ENCODE data around the gene SLC1A5.
A peak's percentile ranks its signal among the peaks of the same experiment; 100 is the strongest.
"Not testable (repeated sequence)": the region's sequence is repeated elsewhere in the genome, so short reads cannot be mapped to it uniquely, and the experiment has no call there.

SLC1A5 gene

GRCh38 chr19:46798713-46799112, 10.3 kb upstream of the SLC1A5 start:
- no peak for DNase-seq (ENCODE audit: low read depth)

DNA sequence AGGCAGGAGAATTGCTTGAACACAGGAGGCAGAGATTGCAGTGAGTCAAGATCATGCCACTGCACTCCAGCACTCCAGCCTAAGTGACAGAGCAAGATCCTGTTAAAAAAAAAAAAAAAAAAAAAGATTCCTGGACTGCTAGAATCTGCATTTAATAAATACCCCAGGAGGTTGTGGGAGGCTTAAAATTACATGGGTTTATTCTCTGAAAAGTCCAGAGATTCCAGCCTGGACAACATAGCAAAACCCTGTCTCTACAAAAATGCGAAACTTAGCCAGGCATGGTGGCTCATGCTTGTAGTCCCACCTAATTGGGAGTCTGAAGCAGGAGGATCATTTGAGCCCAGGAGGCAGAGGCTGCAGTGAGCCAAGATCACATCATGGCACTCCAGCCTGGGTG, 9.5 kb upstream of the SLC1A5 start:
- no peak for DNase-seq (ENCODE audit: low read depth)

DNA sequence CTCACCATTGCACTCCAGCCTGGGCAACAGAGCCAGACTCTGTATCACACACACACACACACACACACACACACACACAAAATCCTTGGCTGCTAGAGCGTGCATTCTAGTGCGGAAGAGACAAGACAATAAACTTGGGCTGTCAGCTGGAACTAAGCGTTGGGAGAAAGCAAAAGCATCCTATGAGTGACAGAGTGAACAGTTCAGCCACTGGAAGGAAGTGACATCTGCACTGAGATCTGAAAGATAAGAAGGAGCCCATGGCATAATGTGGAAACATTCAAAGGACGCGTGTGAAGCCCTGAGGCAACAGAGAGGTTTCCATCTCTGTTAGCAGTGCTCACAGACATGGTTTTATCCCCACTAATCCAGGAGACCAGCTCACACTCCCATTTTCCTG, 3.5 kb upstream of the SLC1A5 start:
- no peak for DNase-seq (ENCODE audit: low read depth)

DNA sequence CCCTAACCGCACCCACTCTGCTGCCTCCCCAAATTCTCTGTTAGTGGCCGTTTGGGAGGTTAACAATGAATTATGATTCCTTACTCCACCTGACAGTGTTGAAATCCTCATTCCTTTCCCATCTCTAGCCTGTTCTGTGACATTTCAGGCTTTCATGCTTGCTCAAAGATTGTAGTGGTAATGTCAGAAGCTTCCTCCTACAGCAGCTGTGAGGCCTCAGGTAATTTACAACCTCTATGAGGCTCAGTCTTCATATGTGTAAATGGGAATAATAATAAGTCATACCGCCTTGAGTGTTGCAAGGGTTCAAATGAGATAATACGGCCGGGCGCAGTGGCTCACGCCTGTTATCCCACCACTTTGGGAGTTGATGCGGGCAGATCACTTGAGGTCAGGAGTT, 977 bp upstream of the SLC1A5 start:
- no peak for DNase-seq (ENCODE audit: low read depth)

DNA sequence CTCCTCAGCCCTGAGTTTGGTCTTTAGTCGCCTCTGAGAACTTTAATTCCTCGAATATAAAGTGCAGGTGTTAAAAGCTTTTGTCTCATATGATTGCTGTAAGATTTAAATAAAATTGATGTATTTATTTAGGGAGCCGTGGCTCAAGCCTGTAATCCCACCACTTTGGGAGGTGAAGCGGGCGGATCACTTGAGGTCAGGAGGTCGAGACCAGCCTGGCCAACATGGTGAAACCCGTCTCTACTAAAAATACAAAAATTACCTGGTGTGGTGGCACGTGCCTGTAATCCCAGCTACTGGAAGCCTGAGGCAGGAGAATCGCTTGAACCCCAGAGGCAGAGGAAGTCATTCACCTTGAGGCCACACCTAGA, 559 bp upstream of the SLC1A5 start:
- DNase-seq (ENCODE audit: low read depth) = no peak

DNA sequence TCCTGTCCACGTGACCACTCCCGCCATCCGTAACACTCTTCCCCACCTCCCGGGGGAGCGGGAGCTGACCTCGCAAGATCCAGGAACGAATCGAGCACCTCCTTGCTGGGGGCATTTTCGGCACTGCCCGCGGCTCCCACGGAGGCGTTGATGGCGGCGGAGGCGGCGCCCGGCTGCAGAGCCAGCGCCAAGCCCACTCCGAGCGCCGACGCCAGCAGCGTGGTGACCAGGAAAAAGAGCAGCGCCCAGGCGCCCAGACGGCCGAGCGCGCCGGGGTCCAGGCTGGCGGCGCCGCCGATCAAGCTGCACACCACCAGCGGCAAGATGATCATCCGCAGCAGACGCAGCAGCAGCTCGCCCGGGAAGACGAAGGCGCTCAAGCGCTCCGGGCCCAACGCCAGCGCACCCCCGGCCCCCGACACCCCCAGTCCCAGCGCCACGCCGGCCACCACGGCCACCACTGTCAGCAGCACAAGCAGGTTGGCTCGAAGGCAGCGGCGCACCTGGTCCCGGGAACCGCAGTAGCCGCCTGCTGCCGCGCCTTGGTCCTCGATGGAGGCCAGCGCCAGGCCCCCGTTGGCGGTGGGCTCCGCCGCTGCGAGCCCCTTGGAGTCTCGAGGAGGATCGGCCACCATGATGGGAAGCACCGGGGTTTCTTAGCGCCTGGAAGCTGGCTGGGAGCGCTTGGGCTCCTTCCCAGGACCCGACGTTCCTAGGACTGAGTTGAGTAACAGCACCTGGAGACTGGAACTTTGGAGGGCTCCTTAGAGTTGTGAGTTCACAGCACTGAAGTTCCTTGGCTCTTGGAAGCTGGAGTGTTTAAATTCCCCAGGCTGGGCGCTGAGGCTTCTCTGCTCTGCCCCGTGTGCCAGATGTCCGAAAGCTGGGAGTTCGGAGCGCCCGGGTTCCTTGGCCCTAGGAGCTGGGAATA, 798 bp downstream of the SLC1A5 start:
- DNase-seq (ENCODE audit: low read depth) = no peak

DNA sequence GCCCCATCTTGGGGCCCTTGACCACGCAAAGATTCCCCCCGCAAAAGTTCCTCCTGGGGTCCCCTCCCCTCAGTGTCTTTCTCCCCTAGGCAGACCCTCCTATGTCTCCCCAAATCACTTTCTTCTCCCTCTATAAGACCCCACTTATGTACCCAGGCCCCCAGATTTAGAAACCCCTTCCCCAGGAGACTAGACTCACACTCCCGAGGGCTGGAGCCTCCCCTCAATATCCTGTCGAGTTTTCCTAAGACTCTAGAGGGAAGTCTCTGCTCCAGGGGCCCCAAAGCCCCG, 1.4 kb downstream of the SLC1A5 start:
- DNase-seq (ENCODE audit: low read depth) = no peak

DNA sequence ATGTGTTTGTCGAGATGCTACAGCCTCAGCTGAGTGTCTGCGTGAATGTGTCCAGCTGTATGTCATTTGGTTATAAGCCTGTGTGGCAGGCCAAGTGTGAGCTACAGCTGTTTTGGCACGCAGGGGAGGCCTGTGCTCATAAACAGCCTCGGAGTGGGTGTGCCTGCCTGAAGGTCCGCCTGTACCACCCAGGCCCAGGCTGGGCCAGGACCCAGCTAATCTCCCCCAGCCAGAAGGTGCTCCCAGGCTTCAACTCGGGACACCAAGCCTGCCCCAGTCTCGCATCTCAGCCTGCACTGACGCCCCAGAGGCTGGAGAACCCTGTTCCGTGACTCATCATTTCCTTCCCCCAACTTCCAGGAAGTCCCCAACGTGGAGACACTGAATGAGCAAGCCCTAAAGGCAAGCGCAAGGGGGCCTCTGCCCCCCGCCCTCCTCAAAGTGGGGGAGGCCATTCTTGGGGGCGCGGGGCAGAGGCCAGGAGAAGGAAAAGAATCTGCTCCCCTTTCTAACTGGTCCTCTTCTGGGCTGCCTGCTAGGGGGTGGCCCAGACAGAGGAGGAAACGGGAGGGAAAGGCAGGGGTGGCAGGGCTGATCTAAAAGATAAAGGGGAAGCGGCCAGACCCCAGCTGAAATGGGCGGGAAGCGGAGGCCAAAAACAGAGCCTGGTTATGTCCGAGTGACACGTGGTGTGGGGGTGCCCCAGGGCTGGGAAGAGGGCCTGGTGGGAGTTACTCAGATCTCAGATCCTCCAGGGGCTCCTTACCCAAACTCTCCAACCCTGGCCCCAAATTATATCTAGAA, 2.0 kb downstream of the SLC1A5 start:
- DNase-seq (ENCODE audit: low read depth) = peak; percentile 75

- DNase-seq (ENCODE audit: low read depth) = no peak
Measured at GRCh38 chr19:46785980-46786235, 2.5 kb downstream of the SLC1A5 start.

DNA sequence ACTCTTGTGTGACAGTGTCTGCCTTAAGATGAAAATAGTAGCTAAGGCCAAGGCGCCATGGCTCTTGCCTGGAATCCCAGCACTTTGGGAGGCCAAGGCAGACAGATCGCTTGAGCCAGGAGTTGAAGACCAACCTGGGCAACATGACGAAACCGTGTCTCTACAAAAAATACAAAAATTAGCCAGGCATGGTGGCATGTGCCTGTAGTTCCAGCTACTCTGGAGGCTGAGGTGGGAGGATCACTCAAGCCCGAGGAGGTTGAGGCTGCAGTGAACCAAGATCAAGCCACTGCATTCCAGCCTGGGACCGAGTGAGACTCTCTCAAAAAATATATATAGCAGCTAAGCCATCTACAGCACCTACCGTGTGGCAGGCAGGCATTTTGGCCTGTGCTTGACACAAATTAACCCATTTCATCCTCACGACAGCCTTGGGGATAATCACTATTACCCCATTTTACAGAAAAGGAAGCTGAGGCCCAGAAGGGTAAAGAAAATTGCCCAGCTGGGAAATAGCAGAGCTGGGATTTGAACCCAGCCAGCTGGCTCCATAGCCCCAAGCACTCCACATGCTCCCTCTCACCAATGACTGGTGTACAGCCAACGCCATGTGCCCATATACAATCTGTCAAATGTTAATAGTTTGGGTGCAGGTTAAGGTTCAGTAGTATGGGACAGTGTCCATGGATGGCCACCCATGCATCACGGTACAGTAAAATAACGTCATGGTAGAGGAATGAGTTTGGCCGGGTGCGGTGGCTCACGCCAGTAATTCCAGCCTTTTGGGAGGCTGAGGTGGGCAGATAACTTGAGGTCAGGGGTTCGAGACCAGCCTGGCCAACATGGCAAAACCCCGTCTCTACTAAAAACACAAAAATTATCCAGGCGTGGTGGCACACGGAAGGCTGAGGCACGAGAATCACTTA, 3.1 kb downstream of the SLC1A5 start:
- no peak for DNase-seq (ENCODE audit: low read depth)

GRCh38 chr19:46784262-46785053, 3.9 kb downstream of the SLC1A5 start:
- peak; percentile 62 for DNase-seq (ENCODE audit: low read depth)

- DNase-seq (ENCODE audit: low read depth) = no peak
Measured at GRCh38 chr19:46783670-46784069, 4.7 kb downstream of the SLC1A5 start.

- DNase-seq (ENCODE audit: low read depth) = no peak
Measured at GRCh38 chr19:46782355-46783019, 5.9 kb downstream of the SLC1A5 start.

DNA sequence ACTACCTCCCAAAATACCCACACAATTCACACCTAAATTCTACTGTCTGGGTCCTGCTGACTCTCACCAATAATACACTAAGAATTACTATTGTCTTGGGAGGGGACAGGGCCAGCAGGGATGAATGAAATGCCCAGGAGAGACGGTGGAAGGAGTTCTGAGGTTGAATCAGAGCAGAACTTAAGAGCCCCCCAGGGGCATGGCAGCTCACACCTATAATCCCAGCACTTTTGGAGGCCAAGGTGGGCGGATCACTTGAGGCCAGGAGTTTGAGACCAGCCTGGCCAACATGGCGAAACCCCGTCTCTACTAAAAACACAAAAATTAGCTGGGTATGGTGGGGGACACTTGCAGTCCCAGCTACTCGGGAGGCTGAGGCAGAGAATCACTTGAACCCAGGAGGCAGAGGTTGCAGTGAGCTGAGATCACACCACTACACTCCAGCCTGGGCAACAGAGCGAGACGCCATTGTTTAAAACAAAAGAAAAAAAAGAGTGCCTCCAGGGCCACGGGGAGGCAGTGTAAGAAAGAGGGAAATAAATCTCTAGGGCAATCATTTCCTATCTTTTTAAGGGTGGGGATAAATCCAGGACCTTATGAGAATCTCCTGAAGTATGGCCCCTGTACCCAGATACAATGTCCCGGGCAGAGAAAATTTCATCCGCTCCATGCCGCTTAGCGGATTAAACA, 10.3 kb downstream of the SLC1A5 start:
- DNase-seq (ENCODE audit: low read depth) = not testable (repeated sequence)

DNA sequence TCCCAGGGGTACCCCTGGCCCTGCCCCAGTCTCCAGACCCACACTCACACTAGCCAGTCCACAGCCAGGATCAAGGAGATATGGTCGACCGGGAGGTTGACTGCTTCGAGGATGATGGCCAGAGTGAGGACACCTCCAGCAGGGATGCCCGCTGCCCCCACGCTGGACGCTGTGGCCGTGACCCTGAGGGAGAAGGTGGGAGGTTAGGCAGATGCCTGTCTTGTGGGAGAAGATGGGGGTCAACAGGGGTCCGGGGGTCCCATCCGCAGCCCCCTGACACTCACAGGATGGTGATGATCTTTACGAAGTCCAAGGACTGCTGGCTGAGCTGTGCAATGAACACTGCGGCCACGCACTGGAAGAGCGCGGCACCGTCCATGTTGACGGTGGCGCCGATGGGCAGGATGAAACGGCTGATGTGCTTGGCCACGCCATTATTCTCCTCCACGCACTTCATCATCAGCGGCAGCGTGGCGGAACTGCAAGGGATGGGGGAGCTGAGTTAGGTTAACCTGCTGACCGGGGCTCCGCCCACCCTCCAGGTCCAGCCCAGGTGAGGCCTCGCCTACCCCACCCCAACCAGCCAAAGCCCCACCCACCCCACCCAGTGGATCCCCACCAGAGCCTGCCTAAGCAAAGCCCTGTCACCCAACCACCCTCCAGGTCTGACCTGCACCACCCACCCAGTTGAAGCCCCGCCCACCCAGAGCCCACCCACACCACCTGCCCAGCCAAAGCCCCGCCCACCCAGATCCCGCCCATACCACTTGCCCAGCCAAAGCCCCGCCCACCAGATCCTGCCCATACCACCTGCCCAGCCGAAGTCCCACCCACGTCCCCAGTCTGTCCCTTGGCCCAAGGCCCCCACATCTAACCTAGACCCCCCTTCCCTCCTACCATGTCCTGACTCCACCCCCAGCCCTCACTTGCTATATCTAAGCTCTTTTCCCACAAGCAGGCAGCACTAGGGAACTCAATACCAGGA, 11.2 kb downstream of the SLC1A5 start:
- DNase-seq (ENCODE audit: low read depth) = no peak

- DNase-seq (ENCODE audit: low read depth) = no peak
Measured at GRCh38 chr19:46775642-46776258, 12.6 kb downstream of the SLC1A5 start.

- DNase-seq (ENCODE audit: low read depth) = no peak
Measured at GRCh38 chr19:46773018-46773399, 15.4 kb downstream of the SLC1A5 start.

DNA sequence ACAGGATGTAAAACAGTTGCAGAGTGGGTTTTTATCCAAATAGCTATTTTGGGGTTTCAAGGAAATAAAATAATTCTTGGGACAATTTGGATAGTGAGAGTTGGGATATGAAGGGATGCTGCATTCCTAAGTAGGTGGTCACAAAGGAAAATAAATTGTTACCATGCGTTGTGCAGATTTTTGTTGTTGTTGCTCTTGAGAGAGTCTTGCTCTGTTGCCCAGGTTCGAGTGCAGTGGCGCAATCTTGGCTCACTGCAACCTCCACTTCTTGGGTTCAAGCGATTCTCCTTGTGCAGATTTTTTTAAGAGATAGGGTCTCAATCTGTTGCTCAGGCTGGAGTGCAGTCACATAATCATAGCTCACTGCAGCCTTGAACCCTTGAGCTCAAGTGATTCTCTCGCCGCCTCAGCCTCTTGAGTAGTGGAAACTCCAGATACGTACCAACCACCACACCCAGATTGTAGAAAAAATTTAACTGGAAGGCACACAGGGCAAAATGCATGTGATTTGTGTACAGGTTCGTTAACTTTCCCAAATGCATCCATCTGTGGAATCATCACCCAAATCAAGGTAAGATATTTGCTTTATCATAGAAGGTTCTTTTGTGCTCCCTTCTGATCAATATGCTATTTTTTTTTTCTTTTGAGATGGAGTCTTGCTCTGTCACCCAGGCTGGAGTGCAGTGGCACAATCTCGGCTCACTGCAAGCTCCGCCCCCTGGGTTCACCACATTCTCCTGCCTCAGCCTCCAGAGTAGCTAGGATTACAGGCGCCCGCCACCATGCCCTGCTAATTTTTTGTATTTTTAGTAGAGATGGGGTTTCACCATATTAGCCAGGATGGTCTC, 16.0 kb downstream of the SLC1A5 start:
- no peak for DNase-seq (ENCODE audit: low read depth)
